ENCODE measurements around the gene SYTL3.

GRCh38 chr6:158639056-158639455 lies 10.8 kb upstream of the SYTL3 start:
- TF ChIP-seq, protein P1, sequence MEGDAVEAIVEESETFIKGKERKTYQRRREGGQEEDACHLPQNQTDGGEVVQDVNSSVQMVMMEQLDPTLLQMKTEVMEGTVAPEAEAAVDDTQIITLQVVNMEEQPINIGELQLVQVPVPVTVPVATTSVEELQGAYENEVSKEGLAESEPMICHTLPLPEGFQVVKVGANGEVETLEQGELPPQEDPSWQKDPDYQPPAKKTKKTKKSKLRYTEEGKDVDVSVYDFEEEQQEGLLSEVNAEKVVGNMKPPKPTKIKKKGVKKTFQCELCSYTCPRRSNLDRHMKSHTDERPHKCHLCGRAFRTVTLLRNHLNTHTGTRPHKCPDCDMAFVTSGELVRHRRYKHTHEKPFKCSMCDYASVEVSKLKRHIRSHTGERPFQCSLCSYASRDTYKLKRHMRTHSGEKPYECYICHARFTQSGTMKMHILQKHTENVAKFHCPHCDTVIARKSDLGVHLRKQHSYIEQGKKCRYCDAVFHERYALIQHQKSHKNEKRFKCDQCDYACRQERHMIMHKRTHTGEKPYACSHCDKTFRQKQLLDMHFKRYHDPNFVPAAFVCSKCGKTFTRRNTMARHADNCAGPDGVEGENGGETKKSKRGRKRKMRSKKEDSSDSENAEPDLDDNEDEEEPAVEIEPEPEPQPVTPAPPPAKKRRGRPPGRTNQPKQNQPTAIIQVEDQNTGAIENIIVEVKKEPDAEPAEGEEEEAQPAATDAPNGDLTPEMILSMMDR (IDR thresholded peaks at IDR 0.05): no peak
- no peak for TF ChIP-seq EP300 (IDR thresholded peaks at IDR 0.05)
